ENCODE measurements around the gene RAB33B.
"Not testable (repeated sequence)": the region's sequence is repeated elsewhere in the genome, so short reads cannot be mapped to it uniquely, and the experiment has no call there.

GRCh38 chr4:139444881-139445280 lies 9.0 kb upstream of the RAB33B start:
- not testable (repeated sequence) for TF ChIP-seq CTCF (IDR thresholded peaks at IDR 0.05; ENCODE audit: insufficient read depth, low read depth, low read length); EZH2 (IDR thresholded peaks at IDR 0.05; ENCODE audit: insufficient read depth, low read length)
